Activated T-cell treated with anti-CD3 and anti-CD28 coated beads, Interleukin-2, amount 50 U/mL, for 24 hours (primary cell): Measurements from ENCODE around the gene DPYD.

Experiments
- DNase-seq: peaks from one replicate; pipeline ENCODE4 v3.0.0-alpha.2; 2020
- H3K27ac Mint-ChIP-seq: 2 replicates; pipeline ENCODE4 v1.8.0; 2020; ENCODE audit warnings: mild to moderate bottlenecking, mixed read lengths
- H3K27me3 Mint-ChIP-seq: 2 replicates; pipeline ENCODE4 v1.8.0; 2020; ENCODE audit warnings: mixed read lengths
- H3K36me3 Mint-ChIP-seq: 2 replicates; pipeline ENCODE4 v1.8.0; 2020; ENCODE audit warnings: low read depth, mixed read lengths
- H3K4me1 Mint-ChIP-seq: 2 replicates; pipeline ENCODE4 v1.8.0; 2020; ENCODE audit warnings: low read depth, mixed read lengths
- H3K4me3 Mint-ChIP-seq: 2 replicates; pipeline ENCODE4 v1.8.0; 2020; ENCODE audit warnings: mild to moderate bottlenecking, moderate library complexity, mixed read lengths
- H3K9me3 Mint-ChIP-seq: 2 replicates; pipeline ENCODE4 v1.8.0; 2020; ENCODE audit warnings: mixed read lengths

The DPYD gene

DNA sequence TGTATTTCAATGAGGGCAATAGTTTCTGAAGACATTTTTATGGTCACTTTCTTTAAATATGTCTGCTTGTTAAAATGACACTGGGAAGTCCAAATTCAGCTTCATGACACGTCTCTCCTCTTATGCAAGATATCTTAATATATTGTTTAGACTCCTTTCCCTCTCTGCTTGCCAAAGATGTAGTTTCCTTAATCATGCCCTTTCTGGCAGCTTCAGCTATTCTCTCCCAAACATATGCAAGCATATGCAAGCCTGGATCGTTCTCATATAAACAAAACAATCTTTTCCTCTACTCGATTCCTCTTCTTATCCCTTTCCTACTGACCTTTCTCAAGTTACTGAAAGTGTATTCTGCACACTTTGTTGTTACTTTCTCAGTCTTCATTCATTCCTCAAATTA lies 827.1 kb downstream of the DPYD start:
- H3K4me3 Mint-ChIP-seq, result no peak overlapping the region
- no peaks in the 10 kb centered on the region for H3K9me3 Mint-ChIP-seq
- H3K36me3 Mint-ChIP-seq, result peaks cover 20% of the 10 kb centered on the region
- no peaks in the 10 kb centered on the region for H3K27me3 Mint-ChIP-seq
- no peaks in the 10 kb centered on the region for H3K4me1 Mint-ChIP-seq
- H3K27ac Mint-ChIP-seq, result no peak overlapping the region
- DNase-seq, result no peak

DNA sequence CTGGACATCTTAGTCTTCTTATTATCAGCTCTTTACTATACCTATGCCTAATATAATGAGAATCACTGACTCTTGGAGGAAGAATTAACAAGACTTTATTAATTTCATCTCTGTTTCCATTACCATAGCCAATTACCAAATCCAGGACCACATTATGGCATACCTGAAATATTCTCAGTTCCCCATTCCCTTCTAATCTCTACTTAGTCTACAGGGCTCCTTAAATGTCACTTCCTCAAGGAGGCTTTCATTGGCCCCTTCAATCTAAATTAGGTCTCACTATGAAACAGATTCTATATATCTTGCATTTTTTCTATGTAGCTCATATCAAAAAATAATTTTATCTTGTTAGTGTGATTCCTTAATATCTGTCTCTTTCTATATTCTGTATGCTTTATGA lies 828.0 kb downstream of the DPYD start:
- Mint-ChIP-seq H3K36me3 (peaks cover 17% of the 10 kb centered on the region), H3K27me3 (no peaks in the 10 kb centered on the region), H3K27ac (no peak overlapping the region), H3K4me1 (no peaks in the 10 kb centered on the region), H3K9me3 (no peaks in the 10 kb centered on the region), H3K4me3 (no peak overlapping the region)
- DNase-seq, result no peak

DNA sequence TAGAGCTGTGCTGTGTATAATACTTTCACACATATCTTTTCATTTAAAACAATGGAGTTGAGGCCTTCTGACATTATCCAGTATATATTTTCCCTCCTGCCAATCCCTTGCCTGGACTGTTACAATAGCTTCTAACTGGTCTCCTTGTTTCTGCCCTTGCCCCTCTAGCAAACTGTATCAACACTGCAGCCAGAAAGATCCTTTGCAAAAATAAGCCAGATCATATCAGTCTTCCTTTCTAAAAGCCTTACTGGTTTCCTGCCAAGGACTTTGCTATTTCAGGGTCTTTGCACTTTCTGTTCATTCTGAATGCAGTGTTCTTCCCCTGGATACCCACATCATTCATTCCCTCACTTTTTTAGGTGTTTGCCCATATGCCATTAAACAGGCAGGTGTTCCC lies 829.2 kb downstream of the DPYD start:
- H3K4me1 Mint-ChIP-seq, result no peaks in the 10 kb centered on the region
- no peaks in the 10 kb centered on the region for H3K27me3 Mint-ChIP-seq
- no peaks in the 10 kb centered on the region for H3K9me3 Mint-ChIP-seq
- no peak overlapping the region for H3K4me3 Mint-ChIP-seq
- DNase-seq, result no peak
- H3K27ac Mint-ChIP-seq, result no peak overlapping the region
- H3K36me3 Mint-ChIP-seq, result peaks cover 5% of the 10 kb centered on the region

DNA sequence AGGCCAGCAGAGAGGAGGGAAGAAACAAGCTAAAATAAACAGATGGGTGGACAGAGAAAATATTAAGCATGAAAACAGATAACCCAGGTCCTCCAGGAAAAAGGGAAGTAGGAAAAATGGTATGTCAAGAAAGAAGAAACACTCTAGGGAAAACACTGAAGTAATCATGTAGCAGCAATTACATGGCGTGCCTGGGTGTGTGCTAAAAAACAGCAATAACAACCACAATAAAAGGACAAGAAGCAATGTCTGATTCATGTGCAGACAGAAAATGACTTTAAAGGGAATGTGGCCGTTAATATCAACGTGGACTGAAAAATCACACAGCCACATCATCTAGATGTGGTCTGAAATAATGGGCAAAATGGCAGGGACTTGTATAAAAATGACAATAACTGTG lies 829.6 kb downstream of the DPYD start:
- no peak overlapping the region for H3K4me3 Mint-ChIP-seq

DNA sequence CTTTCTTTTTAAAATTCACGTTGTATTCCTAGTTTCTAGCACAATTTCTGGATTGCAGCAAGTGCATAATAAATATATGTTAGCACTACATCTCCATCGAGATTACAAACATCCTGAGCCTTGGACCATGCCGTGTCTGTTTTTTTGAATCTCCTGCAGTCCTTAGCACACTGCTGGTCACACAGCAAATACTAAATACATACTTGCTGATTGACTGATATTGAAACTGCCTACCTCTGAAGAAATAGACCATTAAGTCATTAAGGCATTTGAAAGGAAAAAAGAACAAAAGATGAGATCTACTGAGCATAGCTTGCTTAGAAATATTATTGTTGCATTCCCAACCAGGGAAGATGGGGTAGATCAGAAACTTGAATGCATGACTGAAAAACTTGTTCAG lies 830.1 kb downstream of the DPYD start:
- no peak for DNase-seq
- H3K27me3 Mint-ChIP-seq, result no peaks in the 10 kb centered on the region
- H3K27ac Mint-ChIP-seq, result no peak overlapping the region
- no peaks in the 10 kb centered on the region for H3K9me3 Mint-ChIP-seq
- H3K36me3 Mint-ChIP-seq, result no peaks in the 10 kb centered on the region
- H3K4me3 Mint-ChIP-seq, result no peak overlapping the region
- H3K4me1 Mint-ChIP-seq, result no peaks in the 10 kb centered on the region

More for the DNA sequence above, 829.6 kb downstream of the DPYD start:
- DNase-seq, result no peak
- no peak overlapping the region for H3K27ac Mint-ChIP-seq
- H3K9me3 Mint-ChIP-seq, result no peaks in the 10 kb centered on the region
- H3K36me3 Mint-ChIP-seq, result peaks cover 2% of the 10 kb centered on the region
- no peaks in the 10 kb centered on the region for H3K27me3 Mint-ChIP-seq
- no peaks in the 10 kb centered on the region for H3K4me1 Mint-ChIP-seq

DNA sequence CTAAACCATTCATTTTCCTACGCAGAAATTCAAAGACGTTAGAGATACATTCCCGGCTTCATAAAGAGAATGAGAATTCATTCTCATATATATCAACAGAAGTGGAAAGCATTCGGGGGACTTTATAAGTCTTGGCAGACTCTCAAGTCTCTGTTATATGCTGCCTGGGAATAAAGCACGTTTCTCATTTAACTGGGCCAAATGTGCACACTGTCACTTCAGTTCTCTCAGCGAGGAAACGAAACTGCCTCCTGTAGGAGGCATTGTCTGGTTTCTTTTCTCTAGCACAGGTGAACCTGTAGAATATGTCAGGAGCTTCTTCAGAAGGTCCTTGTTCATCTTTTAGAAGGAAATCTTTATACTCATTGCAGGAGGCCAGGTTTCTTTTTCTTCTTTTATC lies 831.7 kb downstream of the DPYD start:
- DNase-seq, result no peak
- H3K27ac Mint-ChIP-seq, result no peak overlapping the region
- H3K27me3 Mint-ChIP-seq, result no peaks in the 10 kb centered on the region
- H3K4me1 Mint-ChIP-seq, result no peaks in the 10 kb centered on the region
- H3K4me3 Mint-ChIP-seq, result no peak overlapping the region
- no peaks in the 10 kb centered on the region for H3K36me3 Mint-ChIP-seq
- H3K9me3 Mint-ChIP-seq, result no peaks in the 10 kb centered on the region

DNA sequence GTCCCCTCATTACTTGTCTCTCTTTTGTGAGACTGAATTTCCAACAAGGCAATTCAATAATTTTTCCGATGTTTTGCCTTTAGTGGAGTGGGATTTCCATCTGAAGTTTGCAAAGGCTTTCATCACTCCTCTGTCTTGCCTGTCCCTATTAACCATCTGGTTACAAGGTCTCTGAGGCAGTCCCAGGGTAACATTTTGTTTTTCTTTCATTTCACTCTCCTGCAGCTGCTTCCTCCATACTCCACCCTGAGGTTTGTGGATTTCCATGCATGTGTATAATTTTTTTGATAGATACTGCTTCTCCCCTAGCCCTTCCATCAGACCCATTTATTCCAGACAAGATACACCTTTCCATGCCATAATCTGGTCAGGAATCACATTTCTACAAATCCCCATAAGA lies 832.4 kb downstream of the DPYD start:
- no peak for DNase-seq
- no peak overlapping the region for H3K27ac Mint-ChIP-seq
- H3K36me3 Mint-ChIP-seq, result no peaks in the 10 kb centered on the region
- no peaks in the 10 kb centered on the region for H3K4me1 Mint-ChIP-seq
- H3K27me3 Mint-ChIP-seq, result no peaks in the 10 kb centered on the region
- H3K4me3 Mint-ChIP-seq, result no peak overlapping the region
- no peaks in the 10 kb centered on the region for H3K9me3 Mint-ChIP-seq

DNA sequence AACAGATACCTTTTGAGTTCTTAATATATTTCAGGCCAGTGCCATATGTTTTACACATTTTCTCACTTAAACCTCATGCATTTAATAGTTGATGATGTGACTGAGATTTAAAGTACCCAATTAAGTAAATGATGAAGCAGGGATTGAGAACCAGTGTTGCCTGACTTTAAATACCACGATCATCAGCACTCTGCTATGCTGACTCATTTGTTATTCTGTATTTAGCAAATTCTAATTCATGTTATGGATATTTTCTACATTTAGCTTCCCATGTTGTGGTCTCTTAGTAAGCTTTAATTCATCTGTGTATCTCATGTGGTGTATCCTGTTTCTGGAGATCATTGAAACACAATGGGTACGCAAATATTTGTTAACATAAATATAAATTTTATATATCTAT lies 836.3 kb downstream of the DPYD start:
- no peaks in the 10 kb centered on the region for H3K9me3 Mint-ChIP-seq
- no peaks in the 10 kb centered on the region for H3K27me3 Mint-ChIP-seq
- DNase-seq, result no peak
- H3K4me1 Mint-ChIP-seq, result no peaks in the 10 kb centered on the region
- peaks cover 6% of the 10 kb centered on the region for H3K36me3 Mint-ChIP-seq
- H3K27ac Mint-ChIP-seq, result no peak overlapping the region
- H3K4me3 Mint-ChIP-seq, result no peak overlapping the region

DNA sequence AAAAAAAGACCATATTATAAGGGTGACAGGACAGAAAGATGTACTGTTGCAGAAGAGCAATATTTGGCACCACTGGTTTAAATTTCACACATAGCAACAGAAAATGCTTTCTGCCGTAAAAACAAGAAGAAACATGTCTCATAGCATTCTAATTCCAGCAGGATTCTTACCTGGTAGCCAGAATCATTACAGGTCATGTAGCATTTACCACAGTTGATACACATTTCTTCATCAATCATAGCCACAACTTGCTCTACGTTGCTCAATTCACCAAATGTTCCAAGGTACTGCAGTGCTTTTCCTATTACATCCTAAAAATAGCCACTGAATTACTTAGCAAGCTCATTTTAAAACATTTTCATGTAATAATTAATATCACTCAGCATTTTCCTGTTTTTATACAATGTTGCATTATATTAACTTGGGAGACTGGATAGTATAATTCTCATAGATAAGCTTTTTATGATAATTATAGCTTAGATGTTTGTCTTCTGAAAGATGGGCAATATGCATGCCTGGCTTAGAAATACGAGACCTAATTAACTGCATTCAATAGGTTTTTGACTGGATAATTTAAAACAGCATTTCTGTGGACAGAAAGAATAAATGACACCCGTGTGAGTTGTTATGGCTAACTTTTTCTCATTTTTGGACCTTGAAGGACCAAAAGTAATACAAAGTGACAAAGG lies 838.5 kb downstream of the DPYD start:
- Mint-ChIP-seq H3K4me3 (no peak overlapping the region), H3K27me3 (no peaks in the 10 kb centered on the region), H3K27ac (no peak overlapping the region), H3K4me1 (no peaks in the 10 kb centered on the region), H3K36me3 (peaks cover 15% of the 10 kb centered on the region), H3K9me3 (no peaks in the 10 kb centered on the region)
- DNase-seq, result no peak

DNA sequence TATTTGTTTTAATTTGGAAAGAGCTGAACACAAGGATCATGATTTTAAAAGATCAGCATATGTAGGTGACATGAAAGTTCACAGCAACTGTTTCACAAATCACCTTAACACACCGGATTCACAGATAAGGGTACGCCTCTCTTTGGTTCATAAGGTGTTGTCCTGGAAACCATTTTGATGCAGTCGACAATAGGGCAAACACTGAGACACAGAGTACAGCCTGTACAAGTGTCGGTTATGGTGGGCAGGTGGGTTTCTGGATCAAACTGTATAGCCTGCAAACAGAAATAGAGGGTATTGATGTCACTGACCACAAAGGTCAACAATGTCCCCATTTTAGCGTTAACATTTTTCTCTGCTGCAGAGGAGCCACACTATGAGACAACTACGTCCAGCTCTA lies 842.0 kb downstream of the DPYD start:
- H3K4me3 Mint-ChIP-seq, result no peak overlapping the region
- H3K27ac Mint-ChIP-seq, result no peak overlapping the region
- no peak for DNase-seq
- no peaks in the 10 kb centered on the region for H3K9me3 Mint-ChIP-seq
- peaks cover 22% of the 10 kb centered on the region for H3K36me3 Mint-ChIP-seq
- no peaks in the 10 kb centered on the region for H3K4me1 Mint-ChIP-seq
- H3K27me3 Mint-ChIP-seq, result no peaks in the 10 kb centered on the region

DNA sequence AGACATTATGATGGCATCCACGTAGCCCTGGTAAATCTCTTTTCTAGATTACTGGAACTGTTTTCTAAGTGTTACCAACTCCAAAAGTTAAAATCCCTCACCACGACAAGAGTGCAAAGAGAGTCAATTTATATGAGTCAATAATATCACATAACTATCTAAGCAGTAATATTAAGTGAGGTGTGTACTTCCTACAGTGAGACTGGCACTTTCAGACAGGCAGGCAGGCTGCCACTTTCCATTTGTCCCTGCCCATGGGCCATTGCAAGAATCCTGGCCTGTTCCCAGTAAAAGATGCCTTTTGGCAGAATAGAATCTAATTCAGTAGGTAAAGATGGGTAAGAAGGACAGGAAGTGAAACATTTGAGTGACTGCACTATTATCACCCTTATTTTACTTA lies 843.6 kb downstream of the DPYD start:
- no peak for DNase-seq
- Mint-ChIP-seq H3K9me3 (no peaks in the 10 kb centered on the region), H3K27ac (no peak overlapping the region), H3K4me3 (no peak overlapping the region), H3K27me3 (no peaks in the 10 kb centered on the region), H3K4me1 (no peaks in the 10 kb centered on the region), H3K36me3 (peaks cover 22% of the 10 kb centered on the region)

DNA sequence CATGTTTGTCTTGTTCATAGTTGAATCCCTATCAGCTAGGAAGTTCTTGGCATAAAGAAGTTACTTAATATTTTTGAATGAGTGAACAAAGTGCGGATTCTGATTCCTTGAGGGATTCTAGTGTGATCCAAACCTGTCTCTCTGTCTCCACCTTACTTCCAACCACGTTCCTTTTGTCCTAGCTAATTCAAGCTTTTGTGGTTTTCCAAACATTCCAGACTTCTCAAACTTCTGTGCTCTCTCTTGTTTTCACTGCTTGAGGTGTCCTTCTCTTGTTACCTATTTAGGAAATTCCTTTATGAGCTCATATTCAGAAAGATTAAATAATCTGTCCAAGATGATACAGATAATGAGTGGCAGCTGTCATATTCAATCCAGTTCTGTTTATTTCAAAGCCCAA lies 846.1 kb downstream of the DPYD start:
- Mint-ChIP-seq H3K36me3 (peaks cover 18% of the 10 kb centered on the region), H3K4me1 (no peaks in the 10 kb centered on the region), H3K9me3 (no peaks in the 10 kb centered on the region), H3K27me3 (no peaks in the 10 kb centered on the region), H3K4me3 (no peak overlapping the region), H3K27ac (no peak overlapping the region)
- no peak for DNase-seq

DNA sequence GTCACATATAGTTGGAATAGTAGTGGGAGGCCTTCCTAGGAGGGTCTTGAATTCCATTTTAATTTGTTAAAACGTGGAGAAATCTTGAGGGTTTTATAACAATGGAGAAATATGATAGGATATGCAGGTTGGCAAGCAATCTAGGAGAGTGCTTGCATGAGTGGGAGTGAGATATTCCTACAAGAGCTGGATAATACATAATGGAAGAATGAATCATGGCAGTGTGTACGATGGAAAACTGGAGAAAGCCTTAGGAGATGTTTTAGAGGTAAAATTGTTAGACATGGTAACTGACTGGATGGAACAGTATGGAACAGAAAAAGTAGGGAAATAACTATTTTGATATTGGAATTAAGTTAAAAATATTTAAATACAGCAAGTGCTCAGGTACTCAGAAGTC lies 846.9 kb downstream of the DPYD start:
- no peak overlapping the region for H3K27ac Mint-ChIP-seq
- no peak for DNase-seq
- H3K27me3 Mint-ChIP-seq, result no peaks in the 10 kb centered on the region
- H3K9me3 Mint-ChIP-seq, result no peaks in the 10 kb centered on the region
- H3K4me3 Mint-ChIP-seq, result no peak overlapping the region
- H3K4me1 Mint-ChIP-seq, result no peaks in the 10 kb centered on the region
- H3K36me3 Mint-ChIP-seq, result peaks cover 10% of the 10 kb centered on the region

DNA sequence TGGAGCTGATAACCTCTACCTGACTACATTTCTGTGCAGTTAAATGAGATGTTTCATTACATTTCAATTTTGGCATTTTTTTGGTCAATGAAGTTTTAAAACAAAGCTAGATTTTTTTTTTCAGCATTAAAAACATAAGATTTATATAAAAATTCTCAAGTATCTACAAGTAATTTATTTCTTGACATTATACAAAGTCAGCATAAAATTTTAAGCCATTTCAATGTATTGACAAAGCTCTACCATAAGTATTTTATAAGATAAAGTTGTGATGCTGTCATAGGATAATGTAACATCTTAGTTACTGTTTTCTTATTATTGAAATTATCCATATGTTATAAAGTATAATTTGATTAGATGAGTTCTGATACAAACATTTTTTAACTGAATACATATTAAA lies 847.7 kb downstream of the DPYD start:
- no peak overlapping the region for H3K4me3 Mint-ChIP-seq

DNA sequence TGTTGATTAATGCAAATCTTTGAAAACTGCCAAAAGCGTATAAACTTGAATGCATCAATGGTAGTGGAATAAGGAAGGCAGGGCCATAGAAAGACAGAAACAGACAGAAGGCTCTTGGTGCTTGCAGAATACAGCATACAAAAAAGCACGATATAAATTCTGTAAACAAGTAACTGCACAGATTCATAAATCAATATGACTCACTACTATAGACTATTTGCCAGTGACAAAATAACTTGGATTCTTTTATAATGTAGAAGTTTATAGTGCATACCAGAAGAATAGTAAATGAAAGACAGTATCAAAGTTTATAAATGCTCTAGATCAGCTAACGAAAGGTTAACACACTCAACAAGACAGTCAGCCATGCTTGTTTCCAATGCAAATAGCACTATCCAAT lies 849.7 kb downstream of the DPYD start:
- Mint-ChIP-seq H3K36me3 (peaks cover 2% of the 10 kb centered on the region), H3K4me1 (no peaks in the 10 kb centered on the region), H3K27me3 (no peaks in the 10 kb centered on the region), H3K4me3 (no peak overlapping the region), H3K9me3 (no peaks in the 10 kb centered on the region), H3K27ac (no peak overlapping the region)
- DNase-seq, result no peak

More for the DNA sequence above, 847.7 kb downstream of the DPYD start:
- Mint-ChIP-seq H3K9me3 (no peaks in the 10 kb centered on the region), H3K27ac (no peak overlapping the region), H3K4me1 (no peaks in the 10 kb centered on the region), H3K27me3 (no peaks in the 10 kb centered on the region), H3K36me3 (peaks cover 9% of the 10 kb centered on the region)
- no peak for DNase-seq

DNA sequence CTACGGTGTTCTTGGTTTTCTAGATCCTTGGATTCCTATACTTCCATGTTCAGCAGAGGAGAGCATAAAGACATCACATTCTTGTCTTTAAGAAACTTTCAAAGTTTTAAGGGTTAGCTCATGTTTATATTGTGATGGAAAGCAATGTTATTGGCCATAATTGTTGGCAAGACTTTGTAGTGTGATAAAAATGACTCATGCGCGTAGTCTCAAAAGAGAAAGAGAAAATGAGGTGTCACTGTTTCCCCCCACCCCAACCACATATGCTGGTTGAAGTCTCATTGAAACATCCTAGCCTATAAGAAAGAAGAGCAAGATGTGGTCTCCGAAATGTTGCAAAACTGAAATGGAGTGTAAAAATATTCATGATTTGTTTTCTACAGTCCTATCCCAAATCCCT lies 850.5 kb downstream of the DPYD start:
- no peak for DNase-seq
- Mint-ChIP-seq H3K9me3 (no peaks in the 10 kb centered on the region), H3K27me3 (no peaks in the 10 kb centered on the region), H3K4me3 (no peak overlapping the region), H3K27ac (no peak overlapping the region), H3K4me1 (no peaks in the 10 kb centered on the region), H3K36me3 (peaks cover 2% of the 10 kb centered on the region)
